Pons (tissue), 1 donor: Measurements from ENCODE around the gene RBM23.

Experiments
- DNase-seq: peaks from one replicate; pipeline ENCODE4 v3.0.0-alpha.2; 2016; ENCODE audit warnings: low spot score

The RBM23 gene

GRCh38 chr14:22885975-22886374 lies 33.0 kb downstream of the RBM23 start:
- no peak for DNase-seq

GRCh38 chr14:22884738-22885523 lies 34.0 kb downstream of the RBM23 start:
- no peak for DNase-seq

GRCh38 chr14:22884076-22884737 lies 34.7 kb downstream of the RBM23 start:
- no peak for DNase-seq

- DNase-seq, result no peak
Observed at GRCh38 chr14:22883173-22883976, 35.6 kb downstream of the RBM23 start, which contains the start of gene REM2. Gene REM2 (plus strand): TSS chr14:22883222. CDS start chr14:22883288, 66 bp downstream.

- peak; percentile 21 for DNase-seq
Observed at GRCh38 chr14:22882529-22883172, 36.3 kb downstream of the RBM23 start.

GRCh38 chr14:22882064-22882463 lies 36.9 kb downstream of the RBM23 start:
- no peak for DNase-seq

GRCh38 chr14:22878271-22879246 lies 40.4 kb downstream of the RBM23 start:
- DNase-seq, result no peak

GRCh38 chr14:22877000-22877501 lies 41.9 kb downstream of the RBM23 start:
- DNase-seq, result no peak

- DNase-seq, result no peak
Observed at GRCh38 chr14:22875748-22876319, 43.1 kb downstream of the RBM23 start.

- no peak for DNase-seq
Observed at GRCh38 chr14:22875003-22875747, 43.8 kb downstream of the RBM23 start.

- DNase-seq, result no peak
Observed at GRCh38 chr14:22872833-22873520, 46.0 kb downstream of the RBM23 start.

GRCh38 chr14:22872033-22872832 lies 46.7 kb downstream of the RBM23 start:
- DNase-seq, result peak; percentile 83

- DNase-seq, result peak; percentile 94
Observed at GRCh38 chr14:22871224-22872032, 47.5 kb downstream of the RBM23 start, which contains the start of gene LRP10. Gene LRP10 (plus strand): TSS chr14:22871740. CDS start chr14:22872304, 564 bp downstream.

GRCh38 chr14:22870811-22871223 lies 48.1 kb downstream of the RBM23 start:
- no peak for DNase-seq

- DNase-seq, result no peak
Observed at GRCh38 chr14:22866874-22867273, 52.1 kb downstream of the RBM23 start.

- no peak for DNase-seq
Observed at GRCh38 chr14:22865424-22866405, 53.2 kb downstream of the RBM23 start.
